ENCODE results near the gene ZNF574.
"Not testable (repeated sequence)": the region's sequence is repeated elsewhere in the genome, so short reads cannot be mapped to it uniquely, and the experiment has no call there.

Gene ZNF574

DNA sequence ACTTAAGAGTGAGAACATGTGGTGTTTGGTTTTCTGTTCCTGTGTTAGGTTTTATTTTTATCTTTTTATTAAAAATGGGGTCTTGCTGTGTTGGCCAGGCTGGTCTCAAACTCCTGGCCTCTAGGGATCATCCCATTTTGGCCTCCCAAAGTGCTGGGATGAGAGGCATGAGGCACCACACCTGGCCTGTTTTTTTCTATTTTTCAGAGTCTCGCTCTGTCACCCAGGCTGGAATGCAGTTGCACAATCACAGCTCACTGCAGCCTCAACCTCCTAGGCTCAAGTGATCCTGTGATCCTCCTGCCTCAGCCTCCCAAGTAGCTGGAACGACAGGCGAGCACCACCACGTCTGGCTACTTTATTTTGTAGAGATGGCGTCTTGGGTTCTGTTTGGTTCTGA, 7.6 kb downstream of the ZNF574 start:
- no peak for DNase-seq

DNA sequence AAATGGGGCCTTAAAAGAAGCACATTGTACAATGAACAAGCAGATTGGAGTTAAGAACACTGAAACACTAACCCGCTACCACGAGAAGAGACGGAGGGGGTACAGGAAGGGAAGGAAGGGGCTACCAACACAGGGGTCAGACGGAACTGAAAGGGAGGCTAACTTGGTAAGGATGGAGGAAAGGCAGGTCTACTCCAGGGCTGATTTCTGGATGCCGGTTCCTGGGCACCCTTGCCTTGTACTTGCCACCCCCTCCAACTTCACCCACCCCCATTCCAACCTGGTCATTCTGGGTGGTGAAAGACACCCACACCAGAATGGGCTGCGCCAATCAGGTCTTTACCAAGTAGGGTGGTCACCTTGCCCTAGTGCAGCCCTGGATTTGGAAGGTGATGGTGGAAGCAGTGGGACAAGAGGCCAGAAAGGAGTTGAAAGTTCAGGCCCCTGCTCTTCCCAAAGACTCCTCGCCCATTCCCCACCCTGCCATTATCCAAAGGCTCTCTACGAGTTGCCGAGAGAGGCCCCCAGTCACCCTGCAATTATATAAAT, 10.3 kb downstream of the ZNF574 start:
- no peak for DNase-seq

DNA sequence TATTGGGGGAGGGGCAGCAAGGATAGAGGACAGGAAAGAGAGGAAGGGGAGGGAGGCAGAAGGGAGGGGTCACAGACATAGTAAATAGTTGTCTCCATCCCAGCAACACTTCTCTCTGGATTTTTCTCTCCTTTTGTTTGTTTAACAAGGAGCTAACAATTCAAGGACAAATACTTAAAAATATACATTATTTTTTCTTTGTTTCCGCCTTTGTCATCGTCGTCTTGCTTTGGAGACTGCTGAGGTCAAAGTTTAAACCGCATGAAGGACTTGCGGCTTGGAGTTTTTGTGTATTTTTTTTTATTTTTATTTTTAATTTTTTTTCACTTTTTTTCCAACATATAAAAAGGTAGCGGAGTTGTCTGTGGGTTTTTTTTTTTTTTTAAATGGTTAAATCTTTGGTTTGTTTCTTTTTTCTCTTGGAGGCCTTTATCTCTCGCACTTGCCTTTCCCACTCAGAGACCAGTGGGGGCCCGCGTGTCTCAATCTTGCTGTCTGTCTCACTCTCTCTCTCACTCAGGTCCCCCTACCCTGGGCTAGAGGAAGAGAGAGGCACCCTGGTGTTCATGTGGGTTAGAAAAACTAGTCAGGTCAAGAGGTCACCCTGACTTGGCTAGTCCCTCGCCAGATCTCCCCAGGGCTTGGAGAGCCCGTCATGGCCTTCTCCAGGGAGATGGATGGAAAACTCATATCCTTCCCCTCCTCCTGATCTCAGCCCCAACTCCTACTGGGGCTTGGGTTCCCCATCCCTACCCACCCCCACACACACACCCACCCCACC, 11.0 kb downstream of the ZNF574 start:
- no peak for DNase-seq

DNA sequence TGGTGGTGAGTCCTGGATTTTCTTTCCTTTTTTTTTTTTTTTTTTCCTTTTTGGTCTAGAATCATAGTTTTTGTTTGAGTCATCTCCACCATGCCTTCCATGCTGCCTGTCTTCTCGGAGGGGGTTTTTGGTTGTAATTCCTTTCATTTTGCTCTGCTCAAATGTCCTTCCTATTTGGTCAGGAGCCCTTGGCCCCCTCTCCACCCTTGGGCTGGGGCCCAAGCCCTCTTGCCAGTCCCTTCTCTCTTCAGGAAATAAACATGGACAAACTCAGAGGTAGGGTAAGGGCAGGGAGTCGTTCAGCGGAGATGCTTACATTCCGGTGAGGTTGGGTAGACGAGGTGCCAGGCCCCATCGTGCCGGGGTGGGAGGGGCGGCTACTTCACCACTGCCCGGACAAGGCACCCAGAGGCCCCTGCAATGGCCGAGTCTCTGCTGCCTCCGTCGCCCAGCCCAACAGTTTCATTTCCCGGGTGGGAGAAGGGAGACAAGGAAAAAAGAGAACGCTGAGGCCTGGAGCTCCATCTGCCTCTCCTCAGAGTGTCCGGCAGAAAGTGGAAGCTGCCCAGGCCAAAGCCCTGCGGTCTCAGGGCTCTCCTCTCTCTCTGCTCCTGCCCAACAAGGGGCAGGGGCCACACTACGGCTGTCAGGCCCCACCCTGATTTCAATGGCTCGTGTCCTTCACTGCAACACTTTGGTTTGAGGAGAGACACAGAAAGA, 12.7 kb downstream of the ZNF574 start:
- DNase-seq: peak; percentile 48

DNA sequence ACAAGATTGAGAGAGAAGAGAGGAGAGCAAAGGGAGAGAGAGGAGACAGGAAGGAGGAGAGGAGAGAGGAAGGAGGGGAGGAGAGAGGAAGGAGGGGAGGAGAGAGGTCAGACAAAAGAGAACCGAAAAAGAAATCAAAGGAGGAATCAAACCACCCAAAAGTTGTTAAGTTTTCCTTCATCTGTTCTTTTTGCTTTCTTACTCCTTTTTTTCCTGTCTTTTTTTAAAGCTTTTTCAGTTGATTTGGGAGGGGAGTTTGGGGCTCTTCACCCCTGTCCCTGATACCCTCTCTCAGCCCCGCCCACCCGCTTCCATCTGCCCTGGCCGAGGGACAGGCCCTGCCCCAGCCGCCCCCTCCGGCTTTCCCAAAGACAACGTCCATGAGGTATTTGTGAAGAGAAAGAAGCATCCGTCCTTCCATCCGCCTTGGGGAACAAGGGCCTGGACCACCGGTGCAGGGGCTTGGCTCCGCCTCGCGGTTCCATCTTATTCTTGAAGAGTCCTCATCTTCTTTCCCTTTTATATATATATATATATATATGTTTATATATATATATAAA, 13.3 kb downstream of the ZNF574 start:
- no peak for DNase-seq

DNA sequence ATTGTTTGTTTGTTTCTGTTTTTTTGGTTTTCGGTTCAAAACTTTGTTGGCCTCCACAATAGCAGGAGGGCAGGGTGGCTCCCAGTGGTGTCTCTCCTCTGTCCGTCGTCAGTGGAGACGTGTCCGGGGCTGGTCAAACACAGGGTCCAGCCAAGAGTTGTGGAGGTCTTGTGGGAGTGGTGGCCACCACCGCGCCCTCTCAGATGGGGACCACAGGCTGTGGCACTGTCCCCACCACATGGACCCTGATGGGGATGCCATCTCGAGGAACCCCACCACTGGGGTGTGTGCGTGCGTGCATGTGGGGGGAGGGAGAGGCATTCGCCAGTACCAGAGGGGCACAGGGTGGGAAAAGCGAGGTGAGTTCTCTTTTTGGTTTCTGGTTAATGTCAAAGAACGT, 13.8 kb downstream of the ZNF574 start:
- DNase-seq: no peak

DNA sequence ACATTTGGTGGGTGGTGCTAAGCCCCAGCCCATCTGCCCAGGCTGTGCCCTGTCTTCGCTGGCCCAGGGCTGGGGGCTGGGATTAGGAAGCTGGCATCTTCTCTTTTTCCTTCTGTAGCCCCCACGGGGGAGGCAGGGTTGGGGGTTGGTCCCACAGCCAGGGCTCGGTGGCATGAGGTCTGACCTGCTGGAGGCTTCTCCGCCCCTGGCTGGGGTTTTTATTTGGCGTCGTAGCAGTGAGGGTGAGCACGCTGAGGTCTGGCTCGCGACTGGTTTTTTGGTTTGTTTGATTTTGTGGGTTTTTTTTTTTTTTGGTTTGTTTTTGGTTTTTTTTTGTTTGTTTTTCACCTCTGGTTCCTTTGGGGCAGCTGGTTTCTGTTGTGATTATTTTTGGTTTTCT, 14.7 kb downstream of the ZNF574 start:
- no peak for DNase-seq

DNA sequence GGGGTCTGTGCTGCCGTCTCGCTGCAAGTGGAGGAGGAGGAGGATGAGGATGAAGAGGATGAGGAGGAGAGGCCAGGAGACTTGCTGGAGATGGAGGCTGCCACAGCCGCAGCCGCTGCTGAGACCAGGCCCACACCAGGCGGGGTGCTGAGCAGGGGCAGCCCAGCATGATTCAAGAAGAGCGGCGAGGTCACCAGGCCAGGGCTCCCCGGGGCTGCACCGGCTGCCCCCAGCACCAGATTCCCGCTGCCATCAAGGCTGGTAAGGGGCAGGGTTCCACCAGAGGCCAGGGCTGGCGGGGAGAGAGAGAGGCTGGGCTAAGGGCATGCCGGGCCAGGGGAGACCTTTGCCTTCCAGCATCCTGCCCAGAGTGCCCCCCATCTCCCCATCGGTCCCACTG, 15.3 kb downstream of the ZNF574 start:
- DNase-seq: no peak

DNA sequence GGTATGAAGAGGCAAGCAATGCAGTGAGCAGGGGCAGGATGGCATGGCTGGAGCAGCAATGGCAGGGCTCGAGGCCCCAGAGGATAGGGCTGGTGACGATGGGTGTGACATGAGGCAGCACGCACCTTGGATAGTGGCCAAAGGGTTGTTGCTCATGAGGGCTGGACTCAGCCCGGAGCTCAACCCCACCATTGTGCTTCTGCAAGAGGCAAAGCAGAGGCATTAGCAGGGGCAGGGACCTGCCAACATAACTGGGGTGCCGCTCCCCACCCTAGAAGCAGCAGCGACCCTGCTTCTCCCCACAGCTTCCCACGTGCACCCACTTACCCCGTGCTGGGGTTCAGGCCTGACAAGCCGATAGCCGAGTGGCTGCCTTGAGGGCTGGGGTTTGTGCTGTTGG, 15.8 kb downstream of the ZNF574 start:
- no peak for DNase-seq

DNA sequence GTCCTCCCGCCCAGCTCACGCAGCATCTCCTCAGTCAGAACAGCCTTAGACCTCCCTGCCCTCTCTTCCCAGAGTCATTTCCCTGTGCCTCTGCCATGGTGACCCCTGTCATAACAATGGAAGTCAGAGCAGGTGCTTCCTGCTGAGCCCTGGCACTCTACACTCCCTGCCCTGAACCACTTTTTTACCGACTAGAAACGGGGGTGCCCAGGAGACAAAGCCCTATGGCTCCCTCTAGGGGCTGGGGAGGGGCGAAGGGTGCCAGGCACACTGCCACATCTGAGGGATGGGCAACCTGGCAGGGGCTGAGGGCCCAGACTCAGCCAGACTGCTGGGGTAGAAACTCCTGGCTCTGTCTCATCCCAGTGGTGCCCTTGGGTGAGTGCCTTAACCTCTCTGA, 16.4 kb downstream of the ZNF574 start:
- DNase-seq: peak; percentile 39

DNA sequence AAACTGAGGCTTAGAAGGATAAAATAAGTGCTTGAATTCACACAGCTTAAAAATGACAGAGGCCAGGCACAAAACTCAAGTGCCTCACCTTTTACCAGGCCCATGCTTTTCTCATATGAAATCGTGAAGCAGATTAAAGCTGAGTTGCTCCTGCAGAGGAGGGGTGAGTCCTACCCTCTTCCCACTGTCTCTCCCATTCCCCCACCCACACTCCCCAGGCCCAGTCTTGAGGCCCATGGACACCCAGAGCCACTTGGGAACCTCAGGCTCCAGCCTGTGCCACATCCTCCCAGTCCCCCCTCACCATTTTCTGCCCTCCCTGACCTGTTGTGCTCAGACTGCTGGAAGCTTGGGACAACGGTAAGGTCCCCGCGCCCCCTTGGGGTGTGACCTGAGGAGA, 17.5 kb downstream of the ZNF574 start:
- DNase-seq: no peak

DNA sequence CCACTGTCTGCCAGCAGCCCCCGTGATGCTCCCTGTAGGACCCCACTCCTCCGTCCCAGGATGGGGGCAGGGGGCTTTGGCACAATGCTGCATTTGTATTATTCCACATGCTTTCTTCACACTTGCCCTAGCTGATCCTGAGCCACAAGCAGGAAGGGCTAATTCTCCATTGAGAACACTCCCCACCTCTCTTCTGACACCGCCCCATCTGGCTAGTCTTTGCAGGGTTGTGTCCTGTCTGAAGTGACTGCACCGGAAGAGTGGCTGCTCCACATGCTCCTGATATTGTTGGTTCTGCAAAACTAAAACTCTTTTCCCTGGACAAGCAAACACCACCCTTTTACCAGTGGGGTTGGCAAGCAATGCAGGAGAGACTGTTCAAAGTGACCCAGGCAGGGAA, 18.0 kb downstream of the ZNF574 start:
- no peak for DNase-seq

DNA sequence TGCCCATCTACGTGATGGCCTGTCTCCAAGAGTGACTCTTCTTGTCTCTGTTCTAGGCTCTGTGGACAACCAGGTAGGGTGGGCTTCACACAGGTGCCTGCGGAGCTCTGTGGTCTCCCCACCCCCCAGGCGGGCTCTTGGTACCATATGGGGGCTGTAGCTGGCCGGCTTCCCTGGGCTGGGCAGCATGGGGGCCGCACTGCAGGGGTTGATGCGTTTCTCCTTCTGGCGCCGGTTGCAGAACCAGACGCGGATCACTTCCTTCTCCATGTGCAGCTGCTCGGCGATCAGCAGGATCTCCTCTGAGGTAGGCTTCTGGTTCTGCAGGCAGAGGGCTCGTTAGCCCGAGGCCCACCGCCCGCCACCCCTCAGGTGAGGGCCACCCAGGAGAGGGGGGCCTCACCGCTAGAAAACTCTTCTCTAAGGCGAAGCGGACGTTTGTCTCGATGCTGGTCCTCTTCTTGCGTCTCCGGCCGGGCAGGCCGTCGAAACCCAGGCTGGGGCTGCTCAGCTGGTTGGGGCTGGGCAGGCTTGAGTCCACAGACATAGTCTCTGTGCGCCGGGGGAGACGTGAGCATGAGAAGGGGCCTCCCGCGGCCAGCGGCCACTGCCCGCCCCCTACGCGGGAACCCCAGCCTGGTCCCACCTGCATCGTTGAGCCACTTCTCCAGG, 19.3 kb downstream of the ZNF574 start:
- DNase-seq: no peak

DNA sequence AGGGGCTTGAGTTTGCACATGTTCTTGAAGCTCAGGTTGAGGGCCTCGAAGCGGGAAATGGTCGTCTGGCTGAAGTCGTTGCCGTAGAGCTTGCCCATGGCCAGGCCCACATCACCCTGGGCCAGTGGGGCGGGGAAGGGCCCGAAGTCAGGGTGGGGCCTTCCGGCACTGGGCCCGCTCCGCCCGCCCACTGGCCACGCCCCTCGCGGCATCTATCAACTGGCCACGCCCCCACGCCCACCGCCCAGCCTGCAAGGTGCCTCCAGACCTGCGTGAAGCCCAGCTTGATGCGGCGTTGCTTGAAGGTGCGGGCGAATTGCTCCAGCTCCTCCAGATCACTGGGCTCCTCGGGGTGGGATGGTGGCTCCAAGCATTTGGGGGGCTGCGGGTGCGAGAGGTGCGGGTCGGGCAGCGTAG, 19.9 kb downstream of the ZNF574 start:
- no peak for DNase-seq

DNA sequence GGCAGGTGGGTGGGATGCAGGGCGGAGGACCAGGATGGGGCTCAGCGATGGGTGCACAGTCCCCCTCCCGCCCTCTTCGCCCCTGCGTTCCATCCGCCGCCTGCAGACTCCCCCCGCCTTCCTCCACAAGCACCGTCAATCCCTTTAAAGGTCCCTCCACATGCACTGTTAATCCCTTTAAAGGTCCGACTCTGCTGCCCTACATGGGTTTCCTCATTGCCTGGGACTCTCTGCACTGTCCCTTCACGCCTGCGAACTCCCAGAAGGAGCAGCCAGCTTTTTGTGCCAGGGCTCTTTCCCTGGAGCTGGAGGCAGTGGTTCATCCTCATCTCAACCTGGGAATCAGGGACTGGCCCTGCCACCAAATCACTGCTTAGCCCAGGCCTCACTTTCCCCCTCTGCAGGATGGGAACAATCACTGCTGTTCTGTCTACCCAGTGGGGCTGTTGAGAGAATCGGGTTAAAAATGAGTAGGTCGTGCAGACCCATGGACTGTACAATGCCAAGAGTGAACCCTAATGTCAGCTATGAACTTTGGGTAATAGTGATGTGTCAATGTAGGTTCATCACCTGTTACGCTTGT, 20.4 kb downstream of the ZNF574 start:
- DNase-seq: no peak

DNA sequence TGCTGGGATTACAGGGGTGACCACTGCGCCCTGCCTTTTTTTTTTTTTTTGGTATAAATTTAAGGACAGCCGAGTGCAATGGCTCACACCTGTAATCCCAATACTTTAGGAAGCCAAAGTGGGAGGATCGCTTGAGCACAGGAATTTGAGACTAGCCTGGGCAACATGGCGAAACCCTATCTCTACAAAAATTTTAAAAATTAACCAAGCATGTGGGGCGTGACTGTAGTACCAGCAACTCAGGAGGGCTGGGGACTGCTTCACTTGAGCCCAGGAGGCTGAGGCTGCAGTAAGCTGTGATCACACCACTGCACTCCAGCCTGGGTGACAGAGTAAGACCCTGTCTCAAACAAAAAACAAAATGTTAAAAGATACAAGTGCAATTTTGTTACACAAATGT, 21.5 kb downstream of the ZNF574 start:
- DNase-seq: no peak

DNA sequence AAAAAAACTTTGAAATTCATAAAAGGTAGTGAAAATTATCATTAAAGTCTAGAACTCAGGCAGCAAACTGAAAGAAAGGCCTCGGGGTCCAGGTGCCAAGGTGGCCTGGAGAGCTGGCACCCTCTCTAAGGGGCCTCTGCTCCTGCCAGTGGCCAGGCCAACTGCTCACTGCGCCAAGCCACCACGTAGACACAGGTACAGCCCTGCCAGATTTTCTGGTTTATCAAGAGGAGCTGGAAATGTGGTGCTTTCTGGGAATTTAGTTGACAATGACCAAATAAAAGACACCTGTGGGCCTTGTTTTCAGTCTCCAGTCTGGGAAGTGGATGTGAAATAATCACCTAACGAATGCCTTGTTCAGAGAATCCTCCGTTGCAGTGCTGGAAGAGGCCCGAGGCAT, 22.8 kb downstream of the ZNF574 start:
- DNase-seq: no peak

DNA sequence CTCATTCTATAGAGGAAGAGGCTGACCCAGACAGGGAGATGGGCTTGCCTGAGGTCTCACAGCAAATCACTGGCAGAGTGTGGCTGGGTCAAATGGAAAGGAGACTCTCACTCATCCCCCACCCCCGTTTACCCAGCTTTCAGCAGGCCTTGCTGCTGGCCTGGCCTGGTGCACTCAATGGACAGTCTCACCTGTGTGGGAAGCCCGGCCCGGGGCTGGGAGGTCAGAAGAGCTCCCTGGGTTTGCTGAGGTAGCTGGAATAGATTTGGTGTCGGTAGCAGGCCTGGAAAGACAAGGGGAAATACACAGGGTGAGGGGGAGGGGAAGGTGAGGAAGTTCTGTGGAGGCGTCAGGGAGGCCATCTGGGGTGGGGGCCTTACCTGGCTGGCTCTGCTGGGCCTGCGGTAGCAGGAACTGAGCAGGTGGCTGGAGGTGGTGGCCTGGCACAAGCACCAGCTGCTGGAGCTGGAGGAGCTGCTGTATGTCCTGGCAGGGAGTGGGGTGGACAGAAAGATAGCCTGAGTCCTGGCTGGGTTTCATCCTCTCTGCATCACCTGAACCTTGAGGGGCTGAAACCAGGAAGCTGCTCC, 23.5 kb downstream of the ZNF574 start:
- no peak for DNase-seq

DNA sequence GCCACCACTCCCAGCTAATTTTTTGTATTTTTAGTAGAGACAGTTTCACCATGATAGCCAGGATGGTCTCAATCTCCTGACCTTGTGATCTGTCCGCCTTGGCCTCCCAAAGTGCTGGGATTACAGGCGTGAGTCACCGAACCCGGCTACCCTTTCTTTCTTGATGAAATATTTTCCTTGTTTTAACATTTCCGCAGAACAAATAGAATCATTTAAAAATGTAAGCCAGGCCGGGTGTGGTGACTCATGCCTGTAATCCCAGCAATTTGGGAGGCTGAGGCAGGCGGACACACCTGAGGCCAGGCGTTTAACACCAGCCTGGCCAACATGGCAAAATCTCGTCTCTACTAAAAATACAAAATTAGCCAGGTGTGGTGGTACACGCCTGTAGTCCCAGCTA, 24.3 kb downstream of the ZNF574 start:
- not testable (repeated sequence) for DNase-seq

DNA sequence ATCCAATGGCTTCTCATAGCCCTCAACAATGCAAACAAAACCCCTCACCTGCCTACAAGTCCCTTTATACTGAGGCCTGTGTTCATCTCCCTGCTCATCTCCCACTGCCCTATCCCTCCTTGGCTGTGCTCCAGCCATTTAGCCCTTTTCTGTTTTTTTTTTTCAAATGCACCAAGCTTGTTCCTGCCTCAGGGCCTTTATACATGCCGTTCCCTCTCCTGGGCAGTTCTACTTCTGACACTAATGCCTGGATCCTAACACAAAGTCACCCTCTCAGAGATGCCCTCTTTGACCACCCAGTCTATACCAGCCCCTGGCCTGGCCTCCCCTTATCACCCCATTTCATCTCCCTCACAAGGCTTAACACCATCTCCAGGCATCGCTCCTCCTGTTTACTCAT, 26.9 kb downstream of the ZNF574 start:
- no peak for DNase-seq

DNA sequence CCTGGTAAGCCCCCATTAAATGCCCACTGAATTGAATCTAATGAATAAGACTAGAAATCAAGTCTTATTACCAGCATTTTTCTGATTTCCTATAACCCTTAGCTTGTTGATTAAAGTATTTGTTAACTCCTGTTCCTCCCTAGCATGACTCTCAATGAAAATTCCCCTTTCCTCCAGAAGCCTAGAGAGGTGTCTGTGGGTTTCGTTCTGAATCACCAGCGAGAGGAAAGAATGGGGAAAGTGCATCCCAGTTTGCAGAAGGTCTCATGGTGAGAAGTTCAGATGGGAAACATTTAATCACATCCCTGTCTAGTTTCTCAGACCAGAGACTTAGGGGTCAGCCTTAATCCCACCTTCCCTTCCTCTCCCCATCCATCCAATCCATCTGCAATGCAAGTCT, 29.4 kb downstream of the ZNF574 start:
- DNase-seq: no peak

DNA sequence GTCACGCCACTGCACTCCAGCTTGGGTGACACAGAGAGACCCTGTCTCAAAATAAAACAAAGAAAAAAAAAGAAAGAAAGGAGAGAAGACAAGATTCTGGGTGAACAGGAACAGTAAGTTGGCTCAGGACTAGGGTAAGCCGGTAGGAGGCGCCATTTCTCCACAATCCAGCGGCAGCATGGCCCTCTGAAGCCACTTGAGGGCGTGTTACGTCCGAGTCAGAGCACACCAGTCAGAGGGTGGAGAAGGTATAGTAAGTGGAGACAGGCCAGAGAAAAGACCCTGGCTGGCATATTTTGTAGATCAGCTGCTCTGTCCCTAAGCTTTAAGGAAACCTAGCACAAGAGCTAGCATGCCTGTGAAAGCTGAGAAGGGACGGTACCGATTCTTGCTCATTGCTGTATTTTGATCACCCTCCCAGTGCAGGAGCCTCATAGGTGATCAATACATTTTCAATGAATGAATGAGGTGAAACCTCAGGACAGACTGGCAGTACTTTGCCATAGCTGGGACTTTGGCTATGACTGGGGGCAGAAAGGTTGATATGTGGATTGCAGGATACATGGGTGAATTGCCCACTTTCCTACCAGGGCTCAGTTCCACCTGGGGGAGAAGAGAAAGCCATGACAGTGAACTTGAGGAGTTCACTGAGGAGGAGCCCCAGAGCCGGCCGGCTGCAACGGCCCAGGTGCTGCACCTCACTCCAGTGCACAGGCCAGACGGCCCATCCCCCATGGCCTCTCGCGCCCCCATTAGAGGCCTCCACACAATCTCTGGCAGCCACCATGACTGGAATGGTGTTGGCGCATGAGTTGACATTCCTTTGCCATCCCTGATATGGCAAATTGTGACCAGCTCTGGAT, 32.8 kb downstream of the ZNF574 start:
- peak; percentile 70 for DNase-seq

Data from NCI-H226 (cell line).